Measurements from ENCODE around the gene CDK5RAP1.

The CDK5RAP1 gene

GRCh38 chr20:33362898-33363297, 38.4 kb downstream of the CDK5RAP1 start:
- H3K4me3 ChIP-seq (ENCODE audit: low read depth, low read length): no peak overlapping the region
- TF ChIP-seq CTCF (IDR thresholded peaks at IDR 0.05; ENCODE audit: low read depth, low read length): no peak
- no peak for DNase-seq (ENCODE audit: low read depth, low spot score)
- in situ Hi-C loops (cut with HindIII; ENCODE audit: low sequenced_read_pairs): no loop called here

- no peak for DNase-seq (ENCODE audit: low read depth, low spot score)
- in situ Hi-C loops (cut with HindIII; ENCODE audit: low sequenced_read_pairs): no loop called here
- no peak for TF ChIP-seq CTCF (IDR thresholded peaks at IDR 0.05; ENCODE audit: low read depth, low read length)
- H3K4me3 ChIP-seq (ENCODE audit: low read depth, low read length): no peak overlapping the region
Measured at GRCh38 chr20:33359399-33360261, 41.7 kb downstream of the CDK5RAP1 start.

GRCh38 chr20:33353013-33353402, 48.3 kb downstream of the CDK5RAP1 start:
- in situ Hi-C loops (cut with HindIII; ENCODE audit: low sequenced_read_pairs): no loop called here
- no peak overlapping the region for H3K4me3 ChIP-seq (ENCODE audit: low read depth, low read length)
- DNase-seq (ENCODE audit: low read depth, low spot score): no peak
- no peak for TF ChIP-seq CTCF (IDR thresholded peaks at IDR 0.05; ENCODE audit: low read depth, low read length)

GRCh38 chr20:33352258-33353012, 48.9 kb downstream of the CDK5RAP1 start:
- no peak overlapping the region for H3K4me3 ChIP-seq (ENCODE audit: low read depth, low read length)
- in situ Hi-C loops (cut with HindIII; ENCODE audit: low sequenced_read_pairs): no loop called here
- TF ChIP-seq CTCF (IDR thresholded peaks at IDR 0.05; ENCODE audit: low read depth, low read length): no peak
- DNase-seq (ENCODE audit: low read depth, low spot score): no peak

GRCh38 chr20:33351696-33352095, 49.6 kb downstream of the CDK5RAP1 start:
- no peak for DNase-seq (ENCODE audit: low read depth, low spot score)
- no peak for TF ChIP-seq CTCF (IDR thresholded peaks at IDR 0.05; ENCODE audit: low read depth, low read length)
- no peak overlapping the region for H3K4me3 ChIP-seq (ENCODE audit: low read depth, low read length)
- in situ Hi-C loops (cut with HindIII; ENCODE audit: low sequenced_read_pairs): no loop called here

GRCh38 chr20:33349493-33349892, 51.8 kb downstream of the CDK5RAP1 start:
- in situ Hi-C loops (cut with HindIII; ENCODE audit: low sequenced_read_pairs): no loop called here
- H3K4me3 ChIP-seq (ENCODE audit: low read depth, low read length): no peak overlapping the region
- no peak for DNase-seq (ENCODE audit: low read depth, low spot score)
- no peak for TF ChIP-seq CTCF (IDR thresholded peaks at IDR 0.05; ENCODE audit: low read depth, low read length)

All from astrocyte of the spinal cord (primary cell).